Stimulated activated CD4-positive, alpha-beta T cell treated with anti-CD3 and anti-CD28 coated beads, Interleukin-1b, Interleukin-23, amount 100 ng/mL, for 4 hours (primary cell): Measurements from ENCODE around the gene BACE2.
"Not testable (repeated sequence)": the region's sequence is repeated elsewhere in the genome, so short reads cannot be mapped to it uniquely, and the experiment has no call there.

ENCODE experiments used
- DNase-seq, 2 donors: peaks; one replicate each; pipeline ENCODE4 v3.0.0-alpha.2; 2020; ENCODE audit warnings: low read depth in 2 of 2

The BACE2 gene

DNA sequence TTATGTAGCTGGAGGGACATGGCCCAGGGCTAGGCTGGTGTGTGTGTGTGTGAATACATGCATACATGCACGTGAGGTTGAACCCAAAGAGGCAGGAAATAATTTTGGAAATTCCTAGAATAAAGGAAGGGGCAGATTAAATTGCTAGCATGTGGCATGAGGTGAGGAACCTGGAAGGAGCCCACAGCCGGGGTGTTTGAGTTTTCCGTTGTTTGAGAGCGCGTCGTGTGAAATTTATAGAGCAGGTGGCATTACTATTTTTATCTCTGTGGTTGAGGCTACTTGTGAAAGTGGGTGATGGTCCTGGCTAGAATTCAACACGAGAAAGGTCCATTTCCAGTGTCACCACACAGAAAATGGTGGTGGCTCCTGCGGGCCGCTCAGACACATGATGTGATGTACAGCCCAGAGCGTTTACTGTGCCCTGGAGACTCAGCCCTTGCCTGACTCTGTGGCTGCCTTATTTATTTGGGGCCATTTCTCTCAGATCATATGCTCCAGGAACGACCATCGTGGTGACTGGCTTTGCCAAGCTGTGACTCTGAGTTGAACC is 48.0 kb downstream of the BACE2 start:
- DNase-seq = no peak

DNA sequence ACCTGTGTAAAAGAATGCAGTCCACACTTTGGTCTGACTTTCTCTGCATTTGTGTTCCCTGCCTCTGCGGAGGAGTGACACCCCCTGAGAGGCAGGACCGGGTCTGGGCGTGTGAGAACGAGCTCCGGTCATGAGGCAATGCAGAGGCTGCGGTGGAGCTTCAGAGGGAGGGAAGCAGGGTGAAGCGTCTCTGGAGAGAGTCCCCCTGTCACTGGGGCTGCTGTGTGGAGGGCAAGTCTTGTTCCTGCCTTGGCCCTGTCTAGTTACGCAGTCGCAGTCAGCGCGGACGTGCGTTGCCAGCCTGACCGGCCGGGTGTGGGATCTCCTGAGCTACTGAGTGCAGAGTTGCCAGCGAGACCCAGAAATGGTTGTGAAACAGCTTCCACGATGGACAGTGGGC is 48.5 kb downstream of the BACE2 start:
- no peak for DNase-seq

DNA sequence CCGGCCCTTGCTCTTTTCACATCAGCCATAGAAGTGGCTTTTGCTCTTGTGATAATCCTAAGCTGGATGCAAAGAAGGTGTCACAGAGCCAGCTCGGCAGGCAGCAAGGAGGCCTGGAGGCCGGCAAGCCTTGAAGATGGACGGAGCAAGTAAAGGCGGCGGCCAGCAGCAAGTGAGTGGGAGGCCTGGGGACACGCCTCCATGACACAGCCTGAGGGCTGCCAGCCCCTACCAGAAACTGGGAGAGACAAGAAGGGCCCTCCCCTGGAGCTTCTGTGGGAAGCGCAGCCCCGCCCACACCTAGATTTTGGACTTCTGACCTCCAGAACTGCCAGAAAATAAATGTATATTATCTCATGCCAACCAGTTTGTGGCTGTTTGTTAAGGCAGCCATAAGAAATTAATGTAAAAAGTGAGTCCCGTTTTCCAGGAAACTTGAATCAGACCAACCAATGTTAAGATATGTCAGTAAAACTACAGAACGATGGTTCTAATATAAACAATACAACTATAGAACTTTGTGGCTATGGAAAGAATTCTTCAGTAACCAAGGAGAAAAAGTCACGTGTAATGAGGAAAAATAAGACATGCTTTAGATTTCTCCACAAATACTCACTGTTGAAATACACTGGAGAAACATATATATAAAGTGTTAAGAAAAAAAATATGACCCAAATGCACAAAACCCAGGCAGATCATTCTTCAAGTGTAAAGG is 49.9 kb downstream of the BACE2 start:
- DNase-seq = no peak

DNA sequence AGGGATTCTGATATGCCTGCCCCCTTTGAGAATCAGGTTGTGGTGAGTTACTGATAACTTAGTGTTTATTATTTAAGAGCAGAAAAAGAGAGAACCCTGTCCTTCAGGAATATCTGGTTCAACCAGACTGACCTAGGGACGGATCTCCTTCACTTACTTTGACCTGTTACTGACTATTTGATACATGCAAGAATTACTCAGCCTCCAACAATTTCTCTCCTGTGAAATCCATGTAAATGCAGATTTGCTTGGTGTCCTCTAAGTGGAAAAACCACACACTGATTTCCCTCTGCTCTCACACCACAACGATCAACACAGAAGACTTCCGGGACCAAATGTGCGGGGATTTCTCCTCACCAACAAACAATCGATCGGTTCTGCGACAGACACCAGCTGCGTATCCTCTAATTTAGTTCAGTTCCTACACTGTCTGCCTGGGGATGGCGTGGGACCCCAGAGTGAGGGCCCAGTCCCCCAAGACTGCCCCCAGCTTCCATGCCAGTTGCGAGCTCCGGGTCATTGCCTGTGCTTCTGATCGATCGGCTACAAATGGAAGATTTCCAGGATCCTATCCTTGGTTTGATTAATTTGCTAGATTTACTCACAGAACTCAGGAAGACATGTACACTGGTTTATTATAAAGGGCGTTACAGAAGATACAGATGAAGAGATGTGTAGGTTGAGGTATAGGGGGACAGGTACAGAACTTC is 51.7 kb downstream of the BACE2 start:
- no peak for DNase-seq

DNA sequence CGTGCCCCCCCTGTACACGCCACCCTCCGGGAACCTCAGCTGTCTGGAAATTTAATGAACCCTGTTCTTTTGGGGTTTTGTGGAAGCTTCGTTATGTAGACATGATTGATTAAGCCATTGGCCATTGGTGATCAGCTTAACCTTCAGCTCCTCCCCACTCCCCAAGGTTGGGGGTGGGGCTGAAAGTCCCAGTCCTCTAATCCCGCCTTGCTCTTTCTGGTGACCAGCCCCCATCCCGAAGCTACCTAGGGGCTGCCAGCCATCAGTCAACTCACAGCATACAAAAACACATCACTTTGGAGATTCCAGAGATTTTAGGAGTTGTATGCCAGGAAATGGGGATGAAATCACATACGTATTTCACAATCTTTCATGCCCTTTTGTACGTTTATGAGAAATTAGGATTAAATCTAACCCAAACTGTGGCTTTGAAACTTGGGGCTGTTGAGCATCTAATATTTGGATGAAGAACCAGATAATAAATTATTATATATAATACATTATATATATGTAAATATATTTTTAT is 52.3 kb downstream of the BACE2 start:
- DNase-seq = no peak

DNA sequence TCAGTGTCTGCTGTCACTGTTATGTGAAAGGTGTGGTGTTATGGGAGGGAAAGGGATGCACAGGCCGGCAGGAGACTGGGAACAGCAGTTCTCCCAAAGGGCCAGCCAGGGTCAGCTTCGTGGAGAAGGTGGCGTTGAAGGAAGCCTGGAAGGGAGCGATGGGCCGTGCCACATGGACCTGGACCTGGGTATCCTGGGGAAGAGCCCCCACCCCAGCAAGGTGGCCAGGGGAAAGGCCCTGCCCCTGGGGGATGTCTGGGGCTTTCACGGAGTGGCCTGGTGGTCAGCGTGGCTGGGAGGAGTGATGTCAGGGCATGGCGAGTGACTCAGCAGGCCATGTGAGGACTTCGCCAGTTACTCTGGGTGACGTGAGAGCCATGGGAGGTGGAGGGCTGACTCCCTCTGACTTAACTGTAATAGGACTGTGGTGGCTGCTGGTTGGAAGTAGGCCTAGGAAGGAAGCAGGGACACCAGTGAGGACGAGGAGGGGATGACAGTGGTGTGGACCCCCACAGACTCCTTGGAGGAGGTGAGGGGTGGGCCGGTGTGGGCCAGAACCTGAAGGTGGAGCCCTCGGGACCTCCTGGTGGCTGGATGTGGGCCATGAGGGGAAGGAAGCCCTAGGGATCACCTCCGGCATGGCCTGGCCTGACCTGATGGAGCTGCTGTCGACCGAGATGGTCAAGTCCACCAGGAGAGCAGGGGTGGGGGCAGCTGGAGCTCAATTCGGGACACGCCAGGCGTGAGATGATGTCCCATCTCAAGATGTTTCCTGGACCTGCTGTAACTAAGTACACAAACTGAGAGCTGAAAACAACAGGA is 54.5 kb downstream of the BACE2 start:
- DNase-seq = no peak

DNA sequence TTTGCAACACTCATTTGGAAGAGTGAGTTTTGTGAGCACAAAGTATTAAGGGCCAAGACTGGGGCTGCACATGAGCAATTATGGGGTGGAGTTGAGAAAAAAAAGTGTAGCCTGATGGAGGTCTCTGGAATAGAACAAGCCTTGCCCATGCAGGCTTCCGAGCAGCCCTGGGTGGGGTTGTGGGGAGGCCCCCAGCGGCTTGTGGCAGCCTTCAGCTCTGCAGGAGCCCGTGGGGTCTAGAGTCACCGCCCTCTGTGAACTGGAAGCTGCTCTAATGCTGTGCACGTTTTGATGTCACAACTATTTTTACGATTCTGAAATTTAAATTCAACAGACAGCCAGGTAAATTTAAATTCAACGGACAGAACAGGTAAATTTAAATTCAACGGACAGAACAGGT is 58.9 kb downstream of the BACE2 start:
- no peak for DNase-seq

DNA sequence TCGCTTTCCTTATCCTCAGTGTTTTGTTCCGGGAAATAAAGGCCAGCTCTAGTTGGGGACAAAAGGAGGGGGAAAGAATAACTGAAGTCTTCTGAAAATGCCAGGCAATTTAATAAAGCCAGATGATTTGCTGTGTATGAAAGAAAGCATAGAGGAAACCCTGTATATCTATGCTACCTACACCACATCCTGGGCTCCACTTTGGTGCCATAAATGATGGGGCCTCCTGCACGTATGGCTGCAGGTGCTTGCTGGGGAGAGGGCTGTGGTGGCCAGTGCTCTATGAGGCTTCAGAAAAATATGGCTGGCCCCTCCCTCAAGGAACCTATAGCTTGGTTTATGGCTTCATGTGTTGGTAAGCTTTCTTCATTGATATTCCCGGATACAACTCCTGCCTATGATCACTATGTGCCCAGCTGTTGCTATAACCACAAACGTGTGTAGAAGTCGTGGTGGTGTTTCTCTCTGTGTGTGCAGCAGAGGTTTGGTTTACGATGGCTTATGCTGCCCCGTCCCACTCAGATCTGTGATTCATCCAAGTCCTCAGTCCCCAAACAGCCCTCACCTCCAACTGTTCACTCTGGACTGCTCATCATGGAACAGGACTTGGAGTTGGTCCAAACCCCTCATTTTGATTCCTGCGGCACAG is 59.5 kb downstream of the BACE2 start:
- no peak for DNase-seq

DNA sequence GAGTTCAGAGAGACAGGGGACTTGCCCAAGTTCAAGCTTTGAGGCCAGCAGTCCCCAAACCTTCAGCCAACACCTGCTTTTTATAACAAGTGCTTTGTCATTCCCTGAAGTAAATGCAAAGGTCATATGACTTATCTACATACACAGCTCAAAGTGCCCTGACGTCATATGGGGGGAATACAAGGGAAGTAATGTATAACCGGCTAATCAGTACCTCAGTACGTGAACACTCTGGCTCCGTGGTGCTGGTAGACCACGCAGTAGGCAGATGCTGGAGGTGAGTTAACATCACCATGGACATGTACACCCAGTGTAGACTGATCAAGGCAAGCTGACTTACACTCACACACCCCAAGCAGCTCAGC is 60.0 kb downstream of the BACE2 start:
- no peak for DNase-seq

DNA sequence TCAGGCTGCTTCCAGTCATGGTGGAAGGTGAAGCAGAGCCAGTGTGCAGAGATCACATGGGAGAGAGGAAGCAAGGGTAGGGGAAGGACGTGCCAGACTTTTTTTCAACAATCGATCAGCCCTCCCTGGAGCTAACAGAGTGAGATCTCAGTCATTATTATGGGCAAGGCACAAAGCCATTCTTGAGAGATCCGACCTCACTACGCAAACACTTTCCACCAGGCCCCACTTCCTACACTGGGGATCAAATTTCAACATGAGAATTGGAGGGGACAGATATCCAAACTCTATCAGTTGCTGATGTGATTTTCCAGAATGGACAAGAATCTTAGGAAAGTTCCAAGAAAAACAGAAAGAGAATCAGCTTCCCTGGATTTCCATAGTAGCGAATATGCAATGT is 60.5 kb downstream of the BACE2 start:
- no peak for DNase-seq

DNA sequence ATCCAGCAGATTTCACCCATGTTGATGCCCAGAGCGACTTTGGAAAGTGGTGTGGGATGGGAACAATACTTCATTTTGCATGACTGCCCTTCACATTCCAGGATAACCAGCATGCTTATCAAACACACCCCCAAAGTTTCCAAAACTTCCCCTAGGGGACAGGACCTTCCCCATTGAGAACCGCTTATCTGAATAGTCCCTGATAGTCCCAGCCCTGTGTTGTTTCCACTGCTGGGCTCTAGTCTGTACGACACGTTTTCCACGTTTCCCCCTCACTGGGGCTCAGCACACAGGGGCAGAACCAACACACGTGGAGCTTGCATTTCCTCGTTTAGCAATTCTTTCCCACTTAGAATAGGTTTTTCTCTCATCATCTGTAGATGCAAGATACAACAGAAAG is 61.0 kb downstream of the BACE2 start:
- DNase-seq = no peak

DNA sequence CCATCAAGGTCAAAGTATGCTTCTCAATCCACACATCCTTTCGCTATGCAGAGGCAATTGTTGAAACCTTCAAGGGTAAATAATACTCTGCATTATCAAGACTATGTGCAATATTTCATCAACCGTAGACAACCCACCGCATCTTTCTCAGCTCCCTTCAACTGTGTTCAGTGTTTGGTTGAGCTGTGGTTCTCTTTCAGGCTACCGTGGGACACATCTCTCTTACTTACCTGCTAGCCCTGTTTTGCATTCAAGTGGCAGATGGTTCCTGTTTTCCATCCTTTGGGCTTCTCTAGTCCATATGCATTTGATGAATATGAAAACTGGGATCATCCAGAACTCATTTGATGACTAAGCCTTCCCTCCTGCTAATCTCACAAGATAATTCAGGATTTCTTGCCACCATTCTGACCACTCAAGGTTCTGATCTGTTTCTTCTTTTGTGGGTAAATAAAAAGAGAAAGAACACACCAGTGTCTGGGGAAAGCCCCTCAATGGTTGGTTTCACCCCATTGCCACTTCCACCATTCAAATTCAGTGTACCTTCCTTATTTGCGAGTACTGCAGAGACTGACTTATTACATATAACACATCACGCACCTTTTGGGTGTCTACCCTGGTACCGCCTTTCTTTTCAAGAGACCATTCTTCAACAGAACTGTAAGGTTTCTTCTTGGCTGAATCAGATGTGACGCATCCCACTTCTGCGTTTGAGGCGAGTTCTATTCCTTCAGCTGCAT is 61.7 kb downstream of the BACE2 start:
- DNase-seq = no peak

DNA sequence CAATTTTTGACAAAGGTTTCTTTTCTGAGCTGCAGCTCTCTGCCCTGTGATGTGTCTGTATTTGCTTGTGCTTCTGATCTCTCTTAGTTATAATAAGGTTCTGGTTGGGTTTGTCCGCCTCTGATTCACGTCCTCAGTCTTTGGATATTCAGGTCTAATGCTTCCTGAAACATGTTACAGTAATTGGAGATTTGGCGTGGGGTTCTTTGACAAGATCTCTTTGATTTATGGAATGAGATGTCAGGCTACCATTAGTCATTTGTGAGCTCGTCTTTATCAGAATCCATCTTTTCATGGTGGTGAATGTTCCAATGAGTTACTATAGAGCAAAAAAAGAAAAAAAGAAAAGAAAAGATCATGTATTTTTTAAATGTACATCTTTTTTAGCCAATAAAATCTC is 62.5 kb downstream of the BACE2 start:
- DNase-seq = no peak

DNA sequence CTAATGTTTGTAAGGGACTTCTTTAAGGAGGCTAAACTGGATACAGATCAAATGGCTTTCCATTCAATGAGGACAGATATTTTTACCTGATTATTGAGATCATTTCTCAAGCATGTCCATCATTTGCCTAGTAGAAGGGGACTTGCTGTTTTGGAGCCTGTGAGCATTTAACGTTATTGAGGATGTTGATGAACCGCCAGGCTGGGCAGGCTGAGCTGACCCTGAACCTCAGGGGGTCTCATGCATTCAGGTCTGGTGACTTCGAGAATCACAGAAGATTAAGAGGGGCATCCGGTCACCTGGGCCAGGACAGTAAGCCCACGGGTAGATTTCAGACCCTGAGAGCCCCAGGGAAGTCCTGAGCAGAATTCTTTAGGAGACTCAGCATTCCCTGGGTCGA is 63.1 kb downstream of the BACE2 start:
- no peak for DNase-seq

DNA sequence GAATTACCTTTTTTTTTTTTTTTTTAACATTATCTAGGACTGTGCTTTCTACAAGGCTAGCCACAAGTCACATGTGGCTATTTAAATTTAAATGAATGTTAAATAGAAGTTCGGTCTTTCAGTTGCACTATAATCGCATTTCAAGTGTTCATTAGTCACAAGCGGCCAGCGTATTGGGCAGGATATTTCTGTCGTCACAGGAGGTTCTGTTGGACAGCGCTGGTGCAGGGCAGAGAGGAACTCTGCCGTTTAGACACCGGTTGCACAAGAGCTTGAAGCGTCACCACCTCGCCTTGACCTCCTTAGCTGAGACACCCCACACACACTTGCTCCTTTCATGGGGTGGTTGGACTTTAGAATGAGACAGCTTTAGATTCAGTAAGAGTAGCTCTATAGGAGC is 64.1 kb downstream of the BACE2 start:
- DNase-seq = no peak

DNA sequence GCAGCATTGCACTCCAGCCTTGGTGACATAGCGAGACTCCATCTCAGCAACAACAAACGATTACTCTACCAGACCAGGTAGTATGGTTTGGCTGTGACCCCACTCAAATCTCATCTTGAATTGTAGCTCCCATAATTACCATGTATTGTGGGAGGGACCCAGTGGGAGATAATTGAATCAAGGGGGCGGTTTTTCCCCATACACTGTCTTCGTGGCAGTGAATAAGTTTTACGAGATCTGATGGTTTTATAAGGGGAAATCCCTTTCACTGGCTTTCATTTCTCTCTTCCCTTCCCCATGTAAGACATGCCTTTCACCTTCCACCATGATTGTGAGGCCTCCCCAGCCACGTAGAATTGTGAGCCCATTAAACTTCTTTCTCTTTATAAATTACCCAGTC is 66.0 kb downstream of the BACE2 start:
- DNase-seq = no peak

DNA sequence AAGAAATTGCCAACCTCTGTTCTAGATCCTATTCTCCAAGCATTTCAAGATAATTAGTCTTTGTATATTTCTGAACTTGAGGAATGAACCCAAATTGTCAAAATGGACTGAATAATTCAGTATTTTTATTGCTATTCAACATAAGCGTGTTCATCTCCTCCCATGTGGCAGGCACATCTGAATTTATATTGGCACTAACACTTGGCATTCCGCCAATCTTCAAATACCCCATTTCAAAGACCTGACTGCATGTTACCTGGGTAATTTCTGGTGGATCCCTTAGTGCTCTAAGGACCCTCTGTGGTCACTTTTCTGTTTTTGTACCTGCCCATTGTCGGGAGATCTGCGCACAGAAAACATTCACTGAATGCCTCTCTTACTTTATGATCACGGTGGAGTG is 66.6 kb downstream of the BACE2 start:
- DNase-seq = no peak

DNA sequence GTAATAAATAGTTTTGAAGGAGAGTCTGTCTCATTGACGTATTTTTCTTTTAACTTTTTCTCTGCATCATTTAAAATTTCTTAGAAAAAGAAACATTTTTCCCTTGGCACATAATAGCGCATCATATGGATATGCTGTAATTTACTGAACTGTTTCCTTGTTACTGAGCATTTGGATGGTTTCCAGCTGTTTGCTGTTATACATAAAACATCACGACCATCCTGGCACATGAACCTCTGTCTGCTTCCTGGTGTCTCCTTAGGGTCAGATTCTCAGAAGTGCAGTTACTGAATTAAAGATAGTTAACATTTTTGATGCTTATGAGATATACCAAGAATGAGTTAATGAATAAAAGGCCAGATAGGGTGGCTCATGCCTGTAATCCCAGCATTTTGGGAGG is 67.2 kb downstream of the BACE2 start:
- DNase-seq = no peak

DNA sequence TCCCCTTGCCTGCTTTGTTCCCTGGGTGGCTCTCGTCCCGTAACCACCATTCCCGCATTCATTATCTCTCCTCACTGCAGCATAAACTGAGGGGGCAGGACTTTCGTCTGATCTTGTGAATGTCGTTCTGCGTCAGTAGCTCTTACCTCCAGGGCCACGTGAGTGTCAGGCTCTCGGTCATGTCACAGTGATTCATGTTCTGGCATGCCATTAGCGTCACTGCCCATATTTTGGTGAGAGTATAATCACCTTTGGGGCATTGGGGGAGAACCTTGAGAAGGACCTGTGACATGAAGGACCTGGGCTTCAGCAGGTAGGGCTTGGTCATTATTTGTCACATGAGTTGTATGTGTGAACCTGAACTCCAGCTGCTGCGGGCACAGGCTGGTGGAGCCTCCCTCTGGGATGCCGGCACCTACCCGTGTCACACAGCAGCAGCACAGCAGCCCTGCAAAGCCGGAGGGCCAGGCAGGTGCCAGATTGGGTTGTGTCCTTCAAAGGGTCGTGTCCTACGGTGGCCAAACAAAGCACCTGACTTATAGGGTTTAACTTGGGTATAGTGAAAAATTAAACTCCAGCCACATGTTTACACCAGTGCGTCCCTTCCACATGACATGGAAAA is 68.5 kb downstream of the BACE2 start:
- DNase-seq = no peak

DNA sequence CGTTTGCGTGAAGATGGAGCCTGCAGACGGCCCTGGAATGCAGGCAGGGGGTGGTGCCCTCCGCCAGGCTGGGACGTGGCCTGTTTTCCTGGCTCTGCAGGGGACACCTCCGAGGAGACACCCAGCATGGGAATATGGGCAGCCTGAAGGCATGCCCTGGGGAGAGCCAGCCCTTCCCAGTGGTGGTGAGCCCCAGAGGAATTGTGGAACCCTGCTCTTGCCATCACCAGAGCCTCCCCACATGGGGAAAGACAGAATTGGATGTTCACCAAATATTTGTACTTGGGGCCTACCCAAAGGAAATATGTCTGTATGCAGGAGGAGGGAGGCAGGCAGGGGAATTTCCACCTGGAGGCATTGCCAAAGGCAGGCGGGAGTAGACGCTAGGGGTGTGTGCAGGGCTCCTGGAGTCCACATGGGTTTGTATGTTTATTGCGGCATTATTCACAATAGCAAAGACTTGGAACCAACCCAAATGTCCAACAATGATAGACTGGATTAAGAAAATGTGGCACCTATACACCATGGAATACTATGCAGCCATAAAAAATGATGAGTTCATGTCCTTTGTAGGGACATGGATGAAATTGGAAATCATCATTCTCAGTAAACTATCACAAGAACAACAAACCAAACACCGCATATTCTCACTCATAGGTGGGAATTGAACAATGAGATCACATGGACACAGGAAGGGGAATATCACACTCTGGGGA is 70.3 kb downstream of the BACE2 start:
- DNase-seq = not testable (repeated sequence)
